Naive thymus-derived CD4-positive, alpha-beta T cell (primary cell): ENCODE results near the gene PARP3. TPM values are rescaled to one million over a fixed set of nuclear protein-coding genes. Genes with fewer than 3 reads are reported as not detected.

ENCODE experiments used
- ATAC-seq: fragments of 150-1000 bp; cut with Tn5 transposase; 2 replicates; pipeline ENCODE4 v1.10.0; 2021; ENCODE audit warnings: mild to moderate bottlenecking, moderate library complexity
- CTCF ChIA-PET: fragments of 350-600 bp; sonication (Branson Sonifier 250); formaldehyde crosslinking; loops from one replicate; lab custom pipeline; 2021; ENCODE audit warnings: antibody characterized with exemption; lab: Charles Lee
- POLR2A ChIA-PET: fragments of 350-600 bp; sonication (Branson Sonifier 250); formaldehyde crosslinking; loops from one replicate; lab custom pipeline; 2021; ENCODE audit warnings: antibody characterized with exemption, inconsistent platforms; lab: Charles Lee
- DNase-seq, 9 donors: peaks; one replicate each; pipeline versions ENCODE4 v3.0.0 to v3.0.0-alpha.2; 2020 to 2022; ENCODE audit warnings: mixed read lengths in 1 of 9
- H3K27ac ChIP-seq: one replicate; pipeline ENCODE4 v1.7.0; 2013; ENCODE audit warnings: mild to moderate bottlenecking, low read depth, low read length, moderate library complexity
- H3K27me3 ChIP-seq, 2 donors: one replicate each; pipeline ENCODE4 v1.7.0; 2013; ENCODE audit warnings: low read length in 2 of 2, mild to moderate bottlenecking in 2 of 2, moderate library complexity in 2 of 2; ENCODE audit not compliant: control insufficient read depth in 2 of 2, insufficient read depth in 2 of 2
- H3K36me3 ChIP-seq, 3 experiments: 1 replicate in 2 of 3; 2 replicates in 1 of 3; pipeline ENCODE4 v1.7.0; 2013; ENCODE audit warnings: low read length in 3 of 3, mild to moderate bottlenecking in 3 of 3, moderate library complexity in 1 of 3; ENCODE audit not compliant: insufficient read depth in 3 of 3, control insufficient read depth in 2 of 3
- H3K4me1 ChIP-seq, 2 donors: one replicate each; pipeline ENCODE4 v1.7.0; 2013; ENCODE audit warnings: low read length in 2 of 2, mild to moderate bottlenecking in 2 of 2, moderate library complexity in 1 of 2; ENCODE audit not compliant: control insufficient read depth in 2 of 2, insufficient read depth in 2 of 2
- H3K4me3 ChIP-seq: 2 replicates; pipeline ENCODE4 v1.7.0; 2013; ENCODE audit warnings: mild to moderate bottlenecking, low read length
- H3K9me3 ChIP-seq, 3 experiments: 1 replicate in 2 of 3; 2 replicates in 1 of 3; pipeline ENCODE4 v1.7.0; 2013; ENCODE audit warnings: low read length in 3 of 3; ENCODE audit not compliant: control insufficient read depth in 2 of 3
- H3K27ac Mint-ChIP-seq, 9 donors: one replicate each; pipeline ENCODE4 v1.8.0; 2020 to 2022; ENCODE audit warnings: mixed read lengths in 9 of 9, mild to moderate bottlenecking in 8 of 9, moderate library complexity in 5 of 9, inconsistent platforms in 2 of 9
- H3K27me3 Mint-ChIP-seq, 5 donors: one replicate each; pipeline ENCODE4 v1.8.0; 2021 to 2022; ENCODE audit warnings: mixed read lengths in 5 of 5, mild to moderate bottlenecking in 1 of 5
- H3K36me3 Mint-ChIP-seq, 5 donors: one replicate each; pipeline ENCODE4 v1.8.0; 2020 to 2022; ENCODE audit warnings: mixed read lengths in 5 of 5, mild to moderate bottlenecking in 3 of 5, inconsistent platforms in 1 of 5
- H3K4me1 Mint-ChIP-seq, 7 donors: one replicate each; pipeline ENCODE4 v1.8.0; 2020 to 2022; ENCODE audit warnings: mixed read lengths in 7 of 7, mild to moderate bottlenecking in 3 of 7, inconsistent platforms in 1 of 7
- H3K4me3 Mint-ChIP-seq, 10 donors: one replicate each; pipeline ENCODE4 v1.8.0; 2020 to 2022; ENCODE audit warnings: mild to moderate bottlenecking in 10 of 10, mixed read lengths in 10 of 10, moderate library complexity in 6 of 10, inconsistent platforms in 2 of 10
- H3K9me3 Mint-ChIP-seq, 11 donors: one replicate each; pipeline ENCODE4 v1.8.0; 2020 to 2022; ENCODE audit warnings: mixed read lengths in 11 of 11, mild to moderate bottlenecking in 4 of 11, inconsistent platforms in 1 of 11, moderate library complexity in 1 of 11
- intact Hi-C, 2 donors: fragments of 100-400 bp; cut with micrococcal nuclease; formaldehyde crosslinking; loops; one replicate each; pipeline ENCODE4 v1.15.1; 2023
- polyA plus RNA-seq, 2 donors: library from polyadenylated mRNA; unstranded; fragments of 300-500 nt; fragmentation: Illumina TruSeq; gene quantifications; one replicate each; pipeline ENCODE4 v1.2.3, GENCODE V29; 2021
- total RNA-seq, 6 experiments: library from RNA in 5 of 6; stranded (reverse) in 5 of 6; gene quantifications; 1 replicate in 5 of 6; 2 replicates in 1 of 6; pipeline ENCODE4 v1.2.3 and lab custom pipeline; 2021 to 2026

PARP3 gene
- total and polyA plus RNA-seq, 7 experiments from 2014 or later = 3.2 to 21.5 (median 8.1) TPM

GRCh38 chr3:51980253-51980652, 38.1 kb downstream of the PARP3 start:
- intact Hi-C loops = no loop called here
- Histone ChIP-seq H3K36me3 (peaks cover 0 to 9% (median 0%) of the 10 kb centered on the region in 3 experiments), H3K9me3 (no peaks in the 10 kb centered on the region), H3K4me3 (no peak overlapping the region), H3K4me1 (peaks cover 14 to 22% of the 10 kb centered on the region in 2 donors), H3K27me3 (no peaks in the 10 kb centered on the region), H3K27ac (no peak overlapping the region)
- Mint-ChIP-seq H3K4me1 (peaks cover 34 to 47% (median 40%) of the 10 kb centered on the region in 7 donors), H3K27ac (no peak overlapping the region), H3K27me3 (no peaks in the 10 kb centered on the region), H3K36me3 (peaks cover 0 to 5% (median 0%) of the 10 kb centered on the region in 5 donors), H3K9me3 (no peaks in the 10 kb centered on the region), H3K4me3 (no peak overlapping the region)
- DNase-seq = no peak
- ChIA-PET POLR2A (interaction anchor here (0.8 to 1.1 kb wide), 2 partner anchors 15 to 16 kb away, joined by 3 read pairs; partner anchors contain the start of gene RPL29), CTCF (no interaction called here)
- no peak for ATAC-seq

DNA sequence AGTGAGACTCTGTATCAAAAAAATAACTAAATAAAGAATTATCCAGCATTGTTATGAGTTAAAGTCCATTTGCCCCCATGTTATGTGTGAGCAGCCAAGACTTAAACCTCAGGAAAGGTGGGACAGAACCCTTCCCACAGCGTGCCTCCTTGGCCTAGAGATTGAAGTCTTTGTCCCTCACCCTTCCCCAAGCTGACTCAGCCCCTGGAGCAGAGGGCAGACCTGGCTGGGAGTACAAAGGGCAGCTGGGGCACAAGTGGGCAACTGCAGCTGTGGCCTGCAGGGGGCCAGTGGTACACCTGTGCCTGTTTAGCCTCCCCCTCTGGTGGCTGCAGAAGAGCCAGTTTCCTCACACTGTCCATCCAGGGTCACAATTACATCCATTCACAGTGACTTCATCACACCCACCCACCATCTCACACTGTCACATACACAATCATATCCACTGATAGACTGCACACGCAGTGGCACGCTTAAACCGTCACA, 40.2 kb downstream of the PARP3 start:
- peak; percentile 43 for ATAC-seq
- H3K4me3 Mint-ChIP-seq = peak overlapping the region; percentile 83 to 99 (median 94)
- H3K4me1 ChIP-seq = peaks cover 10 to 12% of the 10 kb centered on the region in 2 donors
- DNase-seq = peak in 1 of 9 donors; percentile 44
- peak overlapping the region; percentile 81 to 97 (median 90) for H3K27ac Mint-ChIP-seq
- CTCF ChIA-PET = interaction anchor here (0.6 to 2.5 kb wide), 7 partner anchors 8 to 303 kb away, joined by 3 to 15 read pairs (median 5); partner anchors contain the start of genes ABHD14A, ABHD14B and RRP9
- H3K27ac ChIP-seq = peak overlapping the region; percentile 83
- intact Hi-C loops = no loop called here
- H3K36me3 Mint-ChIP-seq = peaks cover 0 to 5% (median 0%) of the 10 kb centered on the region in 5 donors
- H3K4me3 ChIP-seq = peak overlapping the region; percentile 77
- H3K4me1 Mint-ChIP-seq = peaks cover 20 to 33% (median 24%) of the 10 kb centered on the region in 7 donors
- no peaks in the 10 kb centered on the region for H3K27me3 Mint-ChIP-seq
- POLR2A ChIA-PET = interaction anchor here (0.9 to 3.4 kb wide), 8 partner anchors 9 to 172 kb away, joined by 3 to 23 read pairs (median 10); partner anchors contain the start of genes ABHD14B, PCBP4, POC1A and RPL29
- H3K36me3 ChIP-seq = peaks cover 0 to 9% (median 0%) of the 10 kb centered on the region in 3 experiments
- no peaks in the 10 kb centered on the region for H3K9me3 Mint-ChIP-seq
- no peaks in the 10 kb centered on the region for H3K9me3 ChIP-seq
- no peaks in the 10 kb centered on the region for H3K27me3 ChIP-seq

DNA sequence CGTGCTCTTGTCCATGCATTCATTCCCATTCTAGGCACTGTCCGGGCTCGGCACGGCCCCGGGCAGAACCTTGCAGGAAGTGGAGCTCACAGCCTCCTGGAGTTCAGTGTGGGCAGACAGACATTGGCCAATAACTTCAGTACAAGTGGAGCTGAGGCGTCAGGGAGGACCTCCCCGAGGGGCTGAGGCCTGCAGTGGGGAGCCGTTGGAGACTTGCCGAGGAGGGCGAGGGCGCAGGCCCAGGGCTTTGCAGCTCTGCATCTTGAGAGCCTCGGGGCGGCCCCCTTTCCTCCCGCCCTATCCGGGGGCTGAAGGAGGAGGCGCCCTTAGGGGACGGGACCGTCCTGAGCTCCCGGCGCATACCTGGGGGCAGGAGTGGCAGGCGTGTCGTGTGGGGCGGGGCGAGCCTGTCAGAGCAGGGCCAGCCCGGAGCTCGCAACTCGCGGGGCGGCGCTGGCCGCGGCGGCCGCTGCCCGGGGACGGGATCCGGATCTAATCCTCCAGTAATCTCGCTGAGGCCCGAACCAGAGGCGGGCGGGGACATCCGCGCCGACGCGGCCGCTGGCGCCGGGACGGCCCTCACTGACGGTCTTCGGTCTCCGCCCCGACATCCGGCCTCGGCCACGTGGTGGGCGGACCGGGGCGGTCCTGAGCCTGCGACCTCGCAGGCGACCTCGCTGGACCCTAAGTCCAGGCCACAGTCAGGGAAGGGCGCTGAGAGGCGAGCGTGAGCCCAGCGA, 40.8 kb downstream of the PARP3 start, which contains the start of gene ACY1:
Gene ACY1, plus strand, starts transcription at position 698 of the 740 bp plus-strand sequence. CDS start 530 bp downstream, outside the sequence.
- no peaks in the 10 kb centered on the region for H3K9me3 Mint-ChIP-seq
- H3K4me3 Mint-ChIP-seq = peak within 1 kb of the TSS; percentile 83 to 99 (median 94)
- Histone ChIP-seq H3K27me3 (no peaks in the 10 kb centered on the region), H3K36me3 (peaks cover 0 to 9% (median 0%) of the 10 kb centered on the region in 3 experiments), H3K4me1 (peaks cover 10 to 12% of the 10 kb centered on the region in 2 donors), H3K4me3 (peak within 1 kb of the TSS; percentile 77), H3K27ac (peak within 1 kb of the TSS; percentile 83), H3K9me3 (no peaks in the 10 kb centered on the region)
- no peaks in the 10 kb centered on the region for H3K27me3 Mint-ChIP-seq
- intact Hi-C loops = loop anchor here (1.0 kb wide), 3 partner anchors 8 to 12 kb away; partner anchors contain the start of genes RPL29 (in 2 of the 2), ABHD14A (in 1 of the 2) and ABHD14B (in 1 of the 2)
- ATAC-seq (peak; percentile 85), DNase-seq (peak; percentile 48 to 86 (median 56))
- POLR2A ChIA-PET = interaction anchor here (0.9 to 3.4 kb wide), 8 partner anchors 9 to 172 kb away, joined by 3 to 23 read pairs (median 10); partner anchors contain the start of genes ABHD14B, PCBP4, POC1A and RPL29
- peaks cover 18 to 27% (median 22%) of the 10 kb centered on the region in 7 donors for H3K4me1 Mint-ChIP-seq
- H3K27ac Mint-ChIP-seq = peak within 1 kb of the TSS; percentile 81 to 97 (median 90)
- H3K36me3 Mint-ChIP-seq = peaks cover 0 to 5% (median 0%) of the 10 kb centered on the region in 5 donors
- CTCF ChIA-PET = interaction anchor here (0.6 to 2.5 kb wide), 7 partner anchors 9 to 162 kb away, joined by 3 to 15 read pairs (median 4); partner anchors contain the start of genes ABHD14A, ABHD14B, RPL29 and RRP9

DNA sequence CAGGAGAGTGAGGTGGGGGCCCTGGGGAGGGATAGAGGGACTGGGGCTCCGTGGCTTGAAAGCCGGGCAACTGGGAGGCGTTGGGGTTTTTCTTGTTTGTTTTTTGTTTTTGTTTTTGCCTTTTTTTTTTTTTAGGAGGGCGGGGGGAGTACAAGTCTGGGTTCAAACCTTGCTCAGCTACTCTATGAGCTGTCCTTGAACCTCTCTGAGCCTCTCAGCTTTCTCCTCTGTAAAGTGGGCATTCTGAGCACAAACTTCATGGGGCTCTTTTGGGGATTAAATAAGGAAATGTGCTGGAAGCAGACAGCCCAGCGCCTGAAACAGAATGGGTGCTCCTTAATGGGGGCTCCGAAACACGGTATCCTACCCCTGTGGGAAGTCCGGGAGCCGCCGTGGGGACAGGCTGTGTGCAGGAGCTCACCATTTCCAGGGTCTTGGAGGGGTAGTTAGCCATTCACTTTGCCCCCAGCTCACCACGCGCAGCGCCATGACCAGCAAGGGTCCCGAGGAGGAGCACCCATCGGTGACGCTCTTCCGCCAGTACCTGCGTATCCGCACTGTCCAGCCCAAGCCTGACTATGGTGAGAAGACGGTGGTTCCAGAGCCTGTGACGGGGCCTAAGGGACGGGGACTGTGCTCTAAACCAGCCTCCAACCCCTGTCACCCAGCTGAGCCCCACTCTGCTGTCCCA, 41.6 kb downstream of the PARP3 start:
- H3K4me1 ChIP-seq = peaks cover 10 to 12% of the 10 kb centered on the region in 2 donors
- CTCF ChIA-PET = interaction anchor here (0.6 to 2.5 kb wide), 6 partner anchors 9 to 20 kb away, joined by 3 to 15 read pairs (median 4); partner anchors contain the start of genes ABHD14A, ABHD14B and RPL29
- peaks cover 0 to 9% (median 0%) of the 10 kb centered on the region in 3 experiments for H3K36me3 ChIP-seq
- Mint-ChIP-seq H3K27me3 (no peaks in the 10 kb centered on the region), H3K4me3 (peak overlapping the region; percentile 83 to 99 (median 92)), H3K9me3 (no peaks in the 10 kb centered on the region), H3K27ac (peak overlapping the region; percentile 77 to 92 (median 89)), H3K4me1 (peaks cover 18 to 29% (median 22%) of the 10 kb centered on the region in 7 donors), H3K36me3 (peaks cover 0 to 5% (median 0%) of the 10 kb centered on the region in 5 donors)
- DNase-seq (peak in 1 of 9 donors; percentile 23), ATAC-seq (no peak)
- H3K9me3 ChIP-seq = no peaks in the 10 kb centered on the region
- POLR2A ChIA-PET = interaction anchor here (0.7 to 3.4 kb wide), 7 partner anchors 8 to 361 kb away, joined by 3 to 23 read pairs (median 14); partner anchors contain the start of genes ABHD14A, ABHD14B, PCBP4 and POC1A
- H3K4me3 ChIP-seq = peak overlapping the region; percentile 77
- H3K27me3 ChIP-seq = no peaks in the 10 kb centered on the region
- peak overlapping the region; percentile 83 for H3K27ac ChIP-seq
- intact Hi-C loops = loop anchor here (1.0 kb wide), 3 partner anchors 8 to 12 kb away; partner anchors contain the start of genes RPL29 (in 2 of the 2), ABHD14A (in 1 of the 2) and ABHD14B (in 1 of the 2)

GRCh38 chr3:51984269-51984647, 42.1 kb downstream of the PARP3 start:
- peak overlapping the region; percentile 83 for H3K27ac ChIP-seq
- CTCF ChIA-PET = interaction anchor here (0.6 to 2.5 kb wide), 5 partner anchors 8 to 12 kb away, joined by 3 to 15 read pairs (median 4); partner anchors contain the start of genes ABHD14A, ABHD14B and RPL29
- ATAC-seq = no peak

More at GRCh38 chr3:51984269-51984647, 42.1 kb downstream of the PARP3 start:
- Mint-ChIP-seq H3K9me3 (no peaks in the 10 kb centered on the region), H3K4me1 (peaks cover 18 to 29% (median 22%) of the 10 kb centered on the region in 7 donors), H3K4me3 (peak overlapping the region; percentile 51 to 99 (median 92)), H3K27me3 (no peaks in the 10 kb centered on the region), H3K27ac (peak overlapping the region in 8 of 9 donors; percentile 2 to 92 (median 86)), H3K36me3 (peaks cover 0 to 5% (median 0%) of the 10 kb centered on the region in 5 donors)
- intact Hi-C loops = no loop called here
- Histone ChIP-seq H3K9me3 (no peaks in the 10 kb centered on the region), H3K27me3 (no peaks in the 10 kb centered on the region), H3K36me3 (peaks cover 0 to 9% (median 0%) of the 10 kb centered on the region in 3 experiments), H3K4me3 (no peak overlapping the region), H3K4me1 (peaks cover 10 to 12% of the 10 kb centered on the region in 2 donors)
- no peak for DNase-seq
- POLR2A ChIA-PET = interaction anchor here (1.3 to 3.4 kb wide), 4 partner anchors 8 to 11 kb away, joined by 5 to 23 read pairs (median 18); partner anchors contain the start of genes ABHD14A, ABHD14B and RPL29
